Breast epithelium (tissue), 3 donors: ENCODE measurements around the gene PUSL1.

Experiments
- CTCF ChIP-seq, 3 donors: fragments of 450-650 bp; IDR thresholded peaks; one replicate each; pipeline ENCODE4 v1.5.1; 2016 to 2017; ENCODE audit warnings: antibody characterized with exemption in 3 of 3, mild to moderate bottlenecking in 3 of 3, moderate library complexity in 3 of 3
- POLR2AphosphoS5 ChIP-seq, 3 donors: sonication (generic); formaldehyde crosslinking; IDR thresholded peaks; one replicate each; pipeline ENCODE4 v1.6.1; 2017; ENCODE audit warnings: antibody characterized with exemption in 3 of 3

- no peak for TF ChIP-seq CTCF (IDR thresholded peaks at IDR 0.05)
- no peak for TF ChIP-seq POLR2AphosphoS5 (IDR thresholded peaks at IDR 0.05)
Measured at GRCh38 chr1:1345384-1345783, 37.0 kb downstream of the PUSL1 start.
